NCI-H226 (cell line): ENCODE data around the gene SIRT7.
A peak's percentile ranks its signal among the peaks of the same experiment; 100 is the strongest.

Experiments used
- DNase-seq: peaks from one replicate; pipeline ENCODE4 v3.0.0-alpha.2; 2015

The SIRT7 gene, protein sequence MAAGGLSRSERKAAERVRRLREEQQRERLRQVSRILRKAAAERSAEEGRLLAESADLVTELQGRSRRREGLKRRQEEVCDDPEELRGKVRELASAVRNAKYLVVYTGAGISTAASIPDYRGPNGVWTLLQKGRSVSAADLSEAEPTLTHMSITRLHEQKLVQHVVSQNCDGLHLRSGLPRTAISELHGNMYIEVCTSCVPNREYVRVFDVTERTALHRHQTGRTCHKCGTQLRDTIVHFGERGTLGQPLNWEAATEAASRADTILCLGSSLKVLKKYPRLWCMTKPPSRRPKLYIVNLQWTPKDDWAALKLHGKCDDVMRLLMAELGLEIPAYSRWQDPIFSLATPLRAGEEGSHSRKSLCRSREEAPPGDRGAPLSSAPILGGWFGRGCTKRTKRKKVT

DNA sequence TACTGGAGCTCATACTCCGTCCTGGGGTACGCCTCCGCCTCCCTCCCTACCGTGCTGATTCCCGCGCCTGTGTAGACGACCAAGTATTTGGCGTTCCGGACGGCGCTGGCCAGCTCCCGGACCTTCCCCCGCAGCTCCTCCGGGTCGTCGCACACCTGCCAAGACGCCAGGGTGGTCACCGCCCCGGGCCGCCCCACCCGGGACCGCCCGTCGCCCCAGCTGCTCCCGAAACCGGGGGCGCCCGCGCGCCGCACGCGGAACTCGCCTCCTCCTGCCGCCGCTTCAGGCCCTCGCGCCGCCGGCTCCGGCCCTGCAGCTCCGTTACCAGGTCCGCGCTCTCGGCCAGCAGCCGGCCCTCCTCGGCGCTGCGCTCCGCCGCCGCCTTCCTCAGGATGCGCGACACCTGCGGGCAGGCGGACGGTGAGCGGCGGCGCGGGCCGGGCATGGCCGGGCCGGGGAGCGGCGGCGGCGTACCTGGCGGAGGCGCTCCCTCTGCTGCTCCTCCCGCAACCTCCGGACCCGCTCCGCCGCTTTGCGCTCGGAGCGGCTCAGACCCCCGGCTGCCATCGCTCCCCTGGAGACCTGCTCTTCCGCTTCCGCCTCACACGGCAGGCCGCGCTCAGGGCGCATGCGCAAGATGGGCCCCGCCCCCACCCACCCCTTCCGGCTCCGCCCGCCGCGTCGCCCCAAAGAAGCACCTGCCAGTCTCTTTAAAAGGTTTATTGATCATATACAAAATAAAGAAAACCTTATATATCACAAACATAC lies at the start of gene SIRT7:
Gene SIRT7 (minus strand): TSS at position 612 of the 768 bp plus-strand sequence. CDS start 45 bp downstream, at position 567.
- peak; percentile 64 for DNase-seq

DNA sequence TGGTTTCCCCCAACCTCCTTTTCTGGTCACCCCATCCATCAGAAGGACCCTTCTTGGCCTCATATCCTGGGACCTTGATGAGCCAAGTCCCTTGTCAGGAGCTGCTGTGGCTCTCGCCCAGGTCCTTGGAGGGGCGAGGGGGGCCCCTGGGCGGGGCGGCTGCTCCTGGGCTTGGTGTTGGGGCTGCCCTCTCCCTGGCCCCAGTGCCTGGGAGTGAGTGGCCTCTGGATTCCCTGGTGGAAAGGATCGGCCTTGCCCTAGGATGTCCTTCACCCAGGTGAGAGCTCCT lies 49.2 kb upstream of the SIRT7 start:
- DNase-seq, result no peak

DNA sequence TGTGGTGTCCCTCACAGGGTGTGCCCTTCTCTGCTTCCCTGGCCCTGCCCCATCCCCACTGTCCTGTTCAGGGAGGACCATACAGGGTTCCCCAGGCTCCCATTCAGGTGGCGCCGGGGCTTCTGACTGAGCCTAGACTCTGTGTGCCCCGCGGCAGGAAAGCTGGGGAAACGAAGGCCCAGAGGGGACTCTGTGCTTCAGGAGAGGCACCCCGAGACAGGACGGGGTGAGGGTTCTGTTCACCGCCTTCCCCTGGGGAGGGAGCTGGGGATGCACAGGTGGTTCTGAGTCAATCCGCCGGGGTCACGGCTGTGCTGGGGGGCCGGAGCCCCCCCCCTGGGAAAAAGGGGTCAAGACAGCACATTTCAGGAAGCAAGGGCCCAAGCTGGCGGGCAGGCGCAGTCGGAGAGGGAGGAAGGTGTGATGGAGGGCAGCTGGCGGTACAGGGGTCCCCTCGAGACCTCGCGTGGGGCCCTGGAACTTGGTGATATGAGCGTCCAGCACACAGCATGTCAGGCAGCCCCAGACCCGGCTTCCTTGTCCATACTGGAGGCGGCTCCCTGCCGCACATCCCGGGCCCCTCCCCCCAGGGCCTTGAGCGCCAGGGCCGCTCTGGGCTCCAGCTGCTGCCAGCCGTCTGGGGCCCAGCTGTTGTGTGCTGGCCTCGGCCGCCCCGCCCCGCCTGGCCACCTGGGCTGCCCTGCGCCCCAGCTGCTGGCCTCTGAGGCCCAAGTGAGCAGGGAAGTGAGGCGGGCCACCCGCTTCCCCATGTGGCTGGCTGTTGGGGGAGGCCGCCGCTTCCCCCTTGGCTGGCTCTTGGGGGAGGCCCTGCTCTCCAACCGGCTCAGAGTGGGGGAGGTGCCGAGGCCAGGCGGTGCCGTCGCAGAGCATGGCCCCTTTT lies 48.6 kb upstream of the SIRT7 start:
- no peak for DNase-seq

DNA sequence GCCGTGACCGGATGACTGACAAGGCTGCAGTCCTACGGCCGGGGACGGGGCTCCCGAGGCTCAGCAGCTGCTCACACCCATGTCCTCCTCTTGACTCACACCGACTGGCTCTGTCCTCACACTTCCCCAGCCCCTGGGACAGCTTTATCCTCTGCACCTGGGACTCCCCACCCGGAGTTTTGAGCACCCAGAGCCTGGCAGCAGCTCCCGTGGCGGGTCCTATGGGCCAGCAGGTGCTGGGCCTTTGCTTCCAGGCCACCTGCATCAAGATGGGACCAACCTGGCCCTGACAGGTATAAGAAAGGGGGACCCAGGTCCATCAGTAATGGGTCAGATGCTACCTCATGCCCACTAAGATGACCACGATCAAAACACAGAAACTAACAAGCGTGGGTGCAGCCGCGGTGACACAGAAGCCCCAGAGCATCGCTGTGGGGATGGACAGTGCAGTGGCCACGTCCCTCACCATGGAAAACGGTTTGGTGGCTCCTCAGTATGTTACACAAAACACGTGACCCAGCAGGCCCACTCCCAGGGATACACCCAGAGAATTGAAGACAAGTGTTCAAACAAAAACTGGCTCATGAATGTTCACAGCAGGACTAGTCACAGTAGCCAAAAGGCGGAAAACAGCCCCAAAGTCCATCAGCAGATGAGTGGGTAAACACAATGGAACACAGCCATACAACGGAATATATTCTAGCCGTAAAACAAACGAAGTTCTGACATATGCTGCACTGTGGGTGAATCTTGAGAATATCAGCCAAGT lies 46.3 kb upstream of the SIRT7 start:
- DNase-seq, result no peak

DNA sequence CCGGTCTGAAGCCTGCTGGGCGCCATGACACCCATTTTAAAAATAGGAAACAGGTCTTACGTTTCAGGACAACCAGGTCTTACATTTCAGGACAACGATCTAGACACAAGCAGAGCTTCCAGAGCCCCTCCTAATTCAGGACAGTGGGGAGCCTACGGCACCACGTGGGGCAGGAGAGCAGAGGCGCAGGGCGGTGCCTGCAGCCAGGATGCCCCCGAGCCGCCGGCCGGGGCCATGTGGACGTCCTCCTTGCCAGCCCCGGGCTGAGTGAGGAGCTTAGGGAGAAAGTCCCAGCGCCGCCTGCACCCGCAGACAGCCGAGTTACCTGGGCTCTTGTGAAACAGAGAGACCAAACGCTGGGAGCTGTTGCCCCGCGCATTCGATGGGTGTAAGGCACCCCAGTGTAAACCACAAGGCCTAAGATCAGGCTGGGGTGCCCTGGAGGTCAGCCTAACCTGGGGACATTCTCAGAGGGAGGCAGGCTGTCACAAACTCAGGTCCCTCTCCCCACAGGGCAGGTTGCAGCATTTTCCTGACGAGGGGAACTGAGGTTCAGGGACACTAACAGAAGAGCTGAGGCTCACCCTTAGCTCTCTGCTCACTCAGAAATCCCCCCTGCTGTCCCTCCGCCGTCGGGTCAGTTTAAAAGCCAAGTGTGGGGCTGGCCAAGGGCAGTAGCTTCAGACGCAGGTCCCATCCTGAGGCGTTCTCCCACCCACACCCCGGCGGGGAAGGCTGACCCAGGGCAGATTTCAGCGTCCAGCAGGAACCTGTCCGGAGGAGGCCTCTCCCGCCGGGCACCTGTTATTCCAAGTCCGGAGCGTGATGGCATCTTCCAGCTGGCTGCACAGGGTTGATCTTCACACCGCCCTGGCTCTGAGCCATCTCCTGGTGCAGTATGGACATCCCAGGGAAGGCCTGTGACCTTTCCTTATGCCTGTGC lies 44.8 kb upstream of the SIRT7 start:
- no peak for DNase-seq

DNA sequence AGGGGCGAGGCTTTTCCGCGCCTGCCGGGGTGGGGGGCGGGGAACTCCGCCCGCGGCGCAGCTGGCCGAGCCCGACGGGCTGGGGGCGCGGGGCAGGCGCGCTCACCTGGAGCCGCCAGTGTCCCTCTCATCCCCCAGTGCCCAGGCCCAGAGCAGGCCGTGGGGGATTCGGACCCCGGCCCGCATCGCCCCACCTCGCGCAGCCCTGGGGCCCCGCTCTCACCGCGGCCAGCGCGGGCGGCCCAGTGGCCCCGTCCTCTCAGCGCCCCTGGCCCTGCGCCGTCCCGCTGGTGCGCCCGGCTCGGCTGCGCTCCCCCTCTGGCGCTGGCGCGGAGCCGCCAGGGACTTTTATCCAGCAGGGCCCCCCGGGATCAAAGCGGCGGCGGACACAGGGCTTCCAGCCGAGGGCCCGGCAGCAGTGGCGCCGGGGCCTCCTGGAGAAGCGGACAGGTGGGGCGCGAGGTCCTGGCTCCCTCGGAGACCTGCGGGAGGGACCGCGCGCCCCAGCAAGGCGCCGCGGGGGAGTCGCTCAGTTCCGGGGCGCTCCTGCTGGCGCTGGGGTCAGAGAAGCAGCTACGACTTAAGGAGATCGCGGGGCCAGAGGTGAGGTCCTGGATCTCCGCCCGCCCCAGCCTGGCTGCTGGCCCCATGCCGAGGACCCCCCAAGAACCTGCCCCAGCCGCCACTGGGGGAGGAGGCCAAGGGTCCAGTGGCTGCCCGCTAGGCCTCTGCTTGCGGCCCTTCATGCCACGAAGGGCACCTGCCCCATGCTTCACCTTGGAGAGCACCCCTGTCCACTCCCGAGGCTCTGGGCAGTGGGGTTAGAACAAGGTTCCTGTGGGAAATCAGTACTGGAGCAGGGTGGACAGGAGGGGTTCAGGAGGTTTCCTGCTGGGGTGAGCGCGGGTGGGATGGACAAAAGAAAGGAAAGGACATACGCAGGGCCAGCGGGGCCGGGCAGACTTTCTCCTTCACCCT lies 43.8 kb upstream of the SIRT7 start:
- DNase-seq, result no peak

DNA sequence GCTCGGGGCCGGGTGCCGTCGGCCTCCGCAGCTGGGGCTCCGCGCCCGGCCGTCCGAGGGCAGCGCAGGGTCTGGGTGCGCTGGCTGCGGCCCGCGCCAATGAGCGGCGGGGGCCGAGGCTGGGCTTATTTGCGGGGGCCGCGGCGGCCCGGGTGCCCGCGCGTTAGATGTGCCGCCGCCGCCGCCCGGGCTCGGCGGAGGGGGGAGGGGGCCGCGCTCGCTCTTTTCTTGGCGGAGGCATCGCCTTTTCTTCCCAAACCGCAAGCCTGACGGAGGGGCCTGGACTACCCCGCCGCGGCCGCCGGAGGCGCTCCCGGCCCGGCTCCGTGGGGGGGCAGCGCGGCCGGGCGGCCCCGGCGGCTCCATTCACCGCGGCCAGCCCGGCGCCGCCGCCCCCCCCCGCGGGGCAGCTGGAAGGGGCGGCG lies 43.1 kb upstream of the SIRT7 start, which contains the start of gene NOTUM:
Gene NOTUM (minus strand): TSS at position 101 of the 425 bp plus-strand sequence. CDS start 278 bp downstream, outside the sequence.
- peak; percentile 26 for DNase-seq

DNA sequence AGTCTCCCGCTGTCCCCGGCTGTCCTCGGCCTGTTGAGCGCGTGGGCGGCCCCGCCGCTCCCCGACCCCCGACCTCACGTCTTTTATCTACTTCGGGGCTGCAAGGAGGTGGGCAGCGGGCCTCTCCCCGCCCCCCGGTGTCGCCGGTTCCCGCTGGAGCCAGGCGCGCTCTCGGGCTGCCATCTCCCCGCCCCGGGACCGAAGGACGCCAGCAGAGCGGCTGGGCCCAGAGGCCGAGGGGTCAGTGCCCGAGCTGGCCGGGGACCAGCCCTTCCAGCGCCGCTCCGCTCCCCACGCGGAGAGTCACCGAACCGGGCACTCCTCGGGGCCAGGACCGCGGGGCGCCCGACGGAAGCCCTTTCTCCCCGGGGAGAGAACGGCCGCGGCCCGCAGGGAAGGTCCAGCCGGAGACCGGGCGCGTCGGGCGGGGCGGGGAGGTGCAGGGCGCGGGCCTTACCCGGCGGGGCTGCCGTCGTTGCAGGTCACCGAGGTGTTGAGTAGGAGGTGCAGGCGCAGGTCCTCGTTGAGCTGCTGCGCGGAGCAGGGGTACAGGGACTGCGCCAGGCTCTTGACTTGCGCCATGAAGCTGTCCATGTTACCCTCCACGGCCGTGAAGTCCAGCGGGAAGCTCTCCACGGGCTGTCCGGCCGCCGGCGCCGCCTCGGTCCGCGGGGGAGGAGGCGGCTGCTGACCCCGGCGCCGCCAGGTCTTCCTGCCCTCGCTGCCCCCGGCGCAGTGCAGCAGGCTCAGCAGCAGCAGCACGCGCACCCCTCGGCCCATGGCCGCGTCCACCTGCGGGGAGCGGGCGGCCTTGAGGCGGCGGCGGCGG lies 42.4 kb upstream of the SIRT7 start:
- DNase-seq, result no peak

DNA sequence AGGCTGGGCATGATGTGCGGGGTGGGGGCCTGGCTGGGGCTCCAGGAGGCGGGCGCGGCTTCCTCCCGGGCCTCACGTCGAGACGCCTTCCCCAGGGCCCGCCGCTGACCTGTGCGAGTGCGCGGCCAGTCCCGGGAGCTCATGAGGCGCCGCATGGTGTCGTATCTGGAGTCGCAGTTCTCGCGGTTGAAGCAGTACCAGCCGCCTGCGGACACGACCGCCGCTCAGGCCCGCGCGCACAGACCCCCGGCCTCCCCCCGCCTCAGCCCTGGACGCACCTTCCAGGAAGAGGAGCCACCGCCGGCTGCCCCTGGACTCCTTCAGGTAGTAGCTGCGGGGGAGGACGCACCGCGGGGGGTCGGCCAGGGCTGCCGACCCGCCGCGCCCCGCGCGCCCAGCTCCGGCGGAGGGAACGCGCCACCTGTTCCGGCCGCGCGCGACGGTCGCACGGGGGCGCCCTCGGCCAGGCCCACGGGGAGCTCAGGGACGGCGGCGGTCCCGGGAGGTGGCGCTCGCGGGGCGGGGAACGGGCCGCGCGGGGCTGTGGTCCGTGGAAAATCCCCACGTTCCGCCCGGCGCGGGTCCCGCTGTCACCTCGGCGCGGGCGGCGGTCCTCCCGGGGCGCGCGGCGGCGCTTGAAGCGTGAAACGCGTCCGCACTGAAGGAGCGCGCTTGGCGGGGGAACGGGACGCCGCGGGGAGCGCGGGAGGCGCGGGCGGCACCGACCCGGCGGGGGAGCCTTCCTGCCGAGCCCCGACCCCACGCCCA lies 41.6 kb upstream of the SIRT7 start:
- DNase-seq, result peak; percentile 47

DNA sequence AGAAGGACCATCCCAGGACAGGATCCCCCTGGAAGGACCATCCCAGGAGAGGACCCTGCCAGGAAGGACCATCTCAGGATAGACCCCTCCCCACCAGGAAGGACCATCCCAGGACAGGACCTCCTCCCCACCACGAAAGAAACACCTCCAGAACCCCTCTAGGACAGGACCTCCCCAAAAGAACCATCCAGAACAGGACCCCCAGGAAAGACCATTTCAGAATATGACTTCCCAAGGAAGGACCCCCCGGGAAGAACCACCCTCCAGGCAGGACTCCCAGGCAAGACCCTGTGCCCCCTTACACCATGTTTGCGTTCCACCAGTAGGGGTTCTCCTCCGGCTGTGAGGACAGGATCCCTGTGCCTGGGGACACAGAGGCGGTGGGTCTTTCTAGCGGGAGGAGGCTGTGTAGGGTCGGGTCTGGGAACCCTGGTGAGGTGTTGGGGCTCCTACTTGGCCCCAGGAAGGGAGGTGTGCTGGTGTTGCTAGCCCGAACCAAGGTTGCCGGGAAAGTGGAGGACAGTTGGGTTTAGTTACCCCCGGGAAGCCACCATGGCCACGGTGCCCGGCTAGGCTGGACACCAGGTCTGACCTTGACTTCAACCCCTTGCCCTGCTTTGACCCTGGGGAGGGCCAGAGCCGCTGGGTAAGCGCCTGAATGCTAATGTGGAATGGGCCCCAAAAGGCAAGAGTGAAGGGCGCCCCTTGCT lies 40.8 kb upstream of the SIRT7 start:
- no peak for DNase-seq

DNA sequence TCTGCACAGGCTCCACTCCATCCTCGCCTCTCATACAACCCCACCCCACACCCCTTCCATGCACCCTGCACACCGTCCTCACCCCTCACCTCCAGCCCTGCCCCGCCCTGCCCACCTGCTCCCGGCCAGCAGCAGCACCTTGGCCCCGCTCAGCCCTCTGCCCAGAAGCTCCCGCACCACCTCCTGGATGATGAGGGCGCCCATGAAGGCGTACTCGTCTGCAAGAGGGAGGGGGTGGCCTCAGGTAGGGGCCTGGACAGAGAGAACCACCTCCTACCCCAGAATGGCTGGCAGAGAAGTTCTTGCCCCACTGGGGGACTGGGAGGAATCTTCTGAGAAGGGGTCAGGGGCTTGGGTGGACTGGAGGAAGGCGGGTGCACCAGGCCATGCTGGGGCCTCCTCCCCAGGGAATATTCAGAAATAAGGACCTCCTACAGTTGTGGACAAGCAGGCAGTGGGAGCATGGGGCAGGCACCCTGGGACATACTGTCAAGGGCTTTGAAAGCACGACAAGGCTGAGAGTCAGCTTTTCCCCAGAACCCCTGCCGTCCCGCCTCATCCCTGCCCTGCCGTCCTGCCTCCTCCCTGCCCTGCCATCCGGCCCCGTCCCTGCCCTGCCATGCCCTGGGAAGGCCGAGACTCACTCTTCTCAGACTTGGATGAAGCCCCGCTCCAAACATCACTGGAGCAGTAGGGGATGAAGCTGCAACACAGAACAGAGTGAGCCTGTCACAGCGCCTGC lies 39.9 kb upstream of the SIRT7 start:
- DNase-seq, result no peak

DNA sequence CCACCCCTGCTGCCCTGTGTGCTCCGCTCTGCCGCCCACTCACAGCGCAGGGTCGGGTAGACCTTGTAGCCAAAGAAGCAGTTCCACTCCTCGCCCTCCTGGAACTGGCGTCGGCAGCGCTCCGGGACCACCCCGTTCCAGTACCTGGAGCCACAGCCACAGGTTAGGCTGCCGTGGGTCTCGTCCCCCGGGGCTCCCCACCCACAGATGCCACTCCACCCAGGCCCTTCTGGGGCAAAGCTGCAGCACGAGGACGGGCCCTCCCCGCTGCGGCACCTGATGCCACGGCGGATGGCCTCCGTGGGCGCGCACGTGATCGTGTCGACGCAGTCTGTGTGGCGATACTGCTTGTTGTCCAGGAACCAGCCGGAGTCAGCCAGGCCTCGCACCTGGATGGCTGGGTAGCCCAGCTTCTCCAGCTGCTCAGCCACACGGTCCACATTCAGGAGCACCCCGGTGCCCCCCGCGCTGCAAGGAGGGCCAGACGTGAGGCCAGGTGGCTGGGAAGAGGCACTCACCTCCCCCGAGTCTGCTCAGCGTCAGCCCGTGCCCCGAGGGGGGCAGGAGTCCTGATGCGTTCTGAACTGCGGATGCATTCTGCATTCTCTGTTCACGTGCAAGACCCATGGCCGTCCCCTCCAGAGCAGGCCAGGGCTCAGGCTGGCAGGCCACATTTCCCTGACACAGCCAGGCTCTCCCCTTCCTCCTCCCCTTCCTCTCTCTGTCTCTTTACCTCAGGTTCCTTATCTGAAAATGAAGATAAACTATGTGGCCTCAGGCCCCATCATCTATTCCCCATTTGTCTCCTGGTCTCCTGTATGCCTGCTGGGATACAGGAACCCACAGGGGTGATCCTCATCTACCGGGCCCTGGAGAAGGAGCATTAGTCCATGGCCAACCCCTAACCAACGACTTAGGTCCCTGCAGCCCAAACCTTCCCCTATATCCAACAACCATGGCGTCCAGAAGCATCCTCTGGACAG lies 38.9 kb upstream of the SIRT7 start:
- no peak for DNase-seq

DNA sequence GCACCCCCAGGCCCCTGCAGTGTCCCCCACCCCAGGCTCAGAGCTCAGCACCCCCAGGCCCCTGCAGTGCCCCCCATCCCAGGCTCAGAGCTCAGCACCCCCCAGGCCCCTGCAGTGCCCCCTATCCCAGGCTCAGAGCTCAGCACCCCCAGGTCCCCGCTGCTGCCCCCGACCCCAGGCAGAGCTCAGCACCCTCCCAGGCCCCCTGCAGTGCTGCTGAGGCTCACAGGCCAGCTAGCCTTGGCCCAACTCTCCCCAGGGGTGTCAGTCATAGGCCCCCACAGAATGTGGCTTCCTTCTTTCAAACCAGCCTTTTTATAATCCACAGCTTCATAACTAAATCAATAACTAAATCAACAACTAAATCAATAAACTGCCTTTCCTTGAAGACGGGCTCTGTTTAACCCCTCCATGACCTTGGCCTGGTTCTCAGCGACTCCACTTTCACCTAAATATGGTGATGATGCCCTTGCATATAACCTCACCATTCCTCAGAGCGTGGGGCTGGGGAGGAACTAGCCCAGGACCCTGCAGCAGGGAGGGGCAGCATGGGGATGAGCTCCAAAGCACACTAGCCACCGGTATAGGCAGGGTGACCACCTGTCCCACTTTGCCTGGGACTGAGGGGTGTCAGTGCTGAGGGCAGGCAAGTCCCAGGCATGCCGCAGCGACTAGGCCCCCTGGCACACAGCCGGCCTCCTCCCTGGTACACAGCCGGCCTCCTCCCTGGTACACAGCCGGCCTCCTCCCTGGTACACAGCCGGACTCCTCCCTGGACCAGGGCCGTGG lies 38.0 kb upstream of the SIRT7 start:
- DNase-seq, result no peak

DNA sequence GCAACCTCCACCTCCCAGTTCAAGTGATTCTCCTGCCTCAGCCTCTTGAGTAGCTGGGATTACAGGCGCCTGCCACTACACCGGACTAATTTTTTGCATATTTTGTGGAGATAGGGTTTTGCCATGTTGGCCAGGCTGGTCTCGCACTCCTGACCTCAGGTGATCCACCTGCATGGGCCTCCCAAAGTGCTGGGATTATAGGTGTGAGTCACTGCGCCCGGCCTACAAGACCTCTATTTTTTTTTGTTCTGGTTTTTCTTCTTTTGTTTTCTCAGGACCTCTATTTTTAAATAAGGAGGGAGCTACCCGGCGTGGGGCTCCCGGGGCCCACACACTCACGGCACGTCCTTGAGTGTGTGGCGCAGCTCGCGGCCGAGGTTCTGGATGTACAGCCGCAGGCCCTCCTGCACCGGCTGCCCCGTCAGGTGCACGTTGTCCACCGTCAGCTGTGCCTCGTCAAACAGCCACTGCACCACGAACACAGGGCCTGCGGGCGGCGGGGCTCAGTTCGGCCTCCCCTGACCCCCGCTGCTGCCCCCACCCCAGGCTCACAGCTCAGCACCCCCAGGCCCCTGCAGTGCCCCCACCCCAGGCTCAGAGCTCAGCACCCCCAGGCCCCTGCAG lies 37.2 kb upstream of the SIRT7 start:
- DNase-seq, result no peak
